A549 (cell line): ENCODE data around the gene COX4I2. TPM values are rescaled to one million over a fixed set of nuclear protein-coding genes. Genes with fewer than 3 reads are reported as not detected.

Experiments
- ATAC-seq, 2 experiments: fragments of 200-7000 bp in 1 of 2; fragments of >200 bp in 1 of 2; cut with Nextera tagmentation in 1 of 2; cut with Tn5 transposase in 1 of 2; 3 replicates each; pipeline versions ENCODE4 v1.8.0 to v1.9.1; 2018 to 2020; ENCODE audit warnings: mild to moderate bottlenecking in 1 of 2, moderate library complexity in 1 of 2
- CTCF ChIA-PET: fragments of 300-600 bp; sonication (Branson Sonifier 250); formaldehyde crosslinking; extraction: SDS; loops from one replicate; lab custom pipeline; 2021; ENCODE audit warnings: antibody characterized with exemption, inconsistent platforms; lab: Yijun Ruan, JAX
- POLR2A ChIA-PET: fragments of 350-600 bp; formaldehyde crosslinking; extraction: SDS; loops from one replicate; lab custom pipeline; 2021; ENCODE audit warnings: antibody characterized with exemption, inconsistent platforms; lab: Yijun Ruan, JAX
- DNase-seq, 2 experiments: peaks; one replicate each; pipeline versions ENCODE4 v3.0.0 to v3.0.0-alpha.2; 2011 to 2016; ENCODE audit warnings: low read depth in 1 of 2, low spot score in 1 of 2
- FAIRE-seq: peaks from 2 replicates; lab custom pipeline; 2011; peaks lifted over from hg19 to GRCh38; lab: Jason Lieb, UNC
- H3K27ac ChIP-seq, 2 experiments: fragments of >200 bp; sonication (Bioruptor Twin); formaldehyde crosslinking; 3 replicates each; pipeline ENCODE4 v1.5.1; 2016 to 2017
- H3K4me1 ChIP-seq: fragments of >200 bp; sonication (Bioruptor Twin); formaldehyde crosslinking; 3 replicates; pipeline ENCODE4 v1.6.1; 2016
- H3K4me2 ChIP-seq: fragments of >200 bp; sonication (Bioruptor Twin); formaldehyde crosslinking; 3 replicates; pipeline ENCODE4 v1.6.1; 2016
- H3K4me3 ChIP-seq: fragments of >200 bp; sonication (Bioruptor Twin); formaldehyde crosslinking; 3 replicates; pipeline ENCODE4 v1.5.1; 2016
- H3K9me3 ChIP-seq: fragments of >200 bp; sonication (Bioruptor Twin); formaldehyde crosslinking; 3 replicates; pipeline ENCODE4 v1.6.1; 2016
- BCL3 ChIP-seq: fragments of >200 bp; sonication (Bioruptor Twin); formaldehyde crosslinking; IDR thresholded peaks from 3 replicates; pipeline ENCODE4 v1.6.1; 2016
- CTCF ChIP-seq: fragments of >200 bp; sonication (Bioruptor Twin); formaldehyde crosslinking; IDR thresholded peaks from 3 replicates; pipeline ENCODE4 v1.5.1; 2016
- ESRRA ChIP-seq: fragments of 150-350 bp; IDR thresholded peaks from 2 replicates; pipeline ENCODE4 v1.6.1; 2014; ENCODE audit warnings: mild to moderate bottlenecking, low read length, borderline replicate concordance
- FOSB ChIP-seq: fragments of 250-450 bp; sonication (Bioruptor Pico); IDR thresholded peaks from 2 replicates; pipeline ENCODE4 v1.5.0; 2020; ENCODE audit warnings: mild to moderate bottlenecking, moderate library complexity
- FOXS1 ChIP-seq: fragments of 250-450 bp; sonication (Bioruptor Pico); IDR thresholded peaks from 2 replicates; pipeline ENCODE4 v1.5.0; 2020; ENCODE audit warnings: mild to moderate bottlenecking, moderate library complexity
- HDAC2 ChIP-seq: fragments of 200-600 bp; sonication (generic); IDR thresholded peaks from 2 replicates; pipeline ENCODE4 v1.6.1; 2016
- JUN ChIP-seq, 2 experiments: fragments of >200 bp; sonication (Bioruptor Twin); formaldehyde crosslinking; IDR thresholded peaks; 2 replicates in 1 of 2; 3 replicates in 1 of 2; pipeline ENCODE4 v1.6.1; 2016 to 2017
- KDM1A ChIP-seq: fragments of 200-600 bp; sonication (generic); IDR thresholded peaks from 2 replicates; pipeline ENCODE4 v1.6.1; 2016; ENCODE audit warnings: low read depth, mild to moderate bottlenecking
- MAX ChIP-seq: IDR thresholded peaks from 2 replicates; pipeline ENCODE4 v1.6.1; 2012
- MYC ChIP-seq: IDR thresholded peaks from 2 replicates; pipeline ENCODE4 v1.6.1; 2012; ENCODE audit warnings: mild to moderate bottlenecking, inconsistent platforms, low read length, improper control_type of control experiment, borderline replicate concordance
- POLR2A ChIP-seq: IDR thresholded peaks from 2 replicates; pipeline ENCODE4 v1.6.1; 2012; ENCODE audit warnings: mild to moderate bottlenecking, low read length
- RAD21 ChIP-seq, 2 experiments: fragments of >200 bp in 1 of 2; sonication (Bioruptor Twin) in 1 of 2; formaldehyde crosslinking in 1 of 2; IDR thresholded peaks in 1 of 2; conservative IDR thresholded peaks in 1 of 2; 2 replicates in 1 of 2; 3 replicates in 1 of 2; pipeline ENCODE4 v1.6.1; 2012 to 2018; ENCODE audit warnings: inconsistent platforms in 1 of 2
- RFX5 ChIP-seq: fragments of 450-650 bp; IDR thresholded peaks from 2 replicates; pipeline ENCODE4 v1.7.1; 2014; ENCODE audit warnings: antibody characterized with exemption, mild to moderate bottlenecking, moderate library complexity
- RNF2 ChIP-seq: fragments of 200-600 bp; sonication (generic); IDR thresholded peaks from 2 replicates; pipeline ENCODE4 v1.6.1; 2016; ENCODE audit warnings: low read depth, mild to moderate bottlenecking, antibody characterized with exemption, moderate library complexity, borderline replicate concordance
- TP53 ChIP-seq: fragments of 250-450 bp; sonication (Bioruptor Pico); IDR thresholded peaks from 2 replicates; pipeline ENCODE4 v1.5.0; 2021; ENCODE audit warnings: mild to moderate bottlenecking, moderate library complexity
- ZFP36 ChIP-seq: fragments of 450-650 bp; IDR thresholded peaks from 2 replicates; pipeline ENCODE4 v1.6.1; 2014; ENCODE audit warnings: borderline replicate concordance; ENCODE audit not compliant: partially characterized antibody
- ZNF302 ChIP-seq: fragments of 250-450 bp; sonication (Bioruptor Pico); IDR thresholded peaks from 2 replicates; pipeline ENCODE4 v1.9.0; 2021; ENCODE audit warnings: inconsistent platforms, mild to moderate bottlenecking, moderate library complexity
- ZSCAN20 ChIP-seq: fragments of 250-450 bp; sonication (Bioruptor Pico); IDR thresholded peaks from 2 replicates; pipeline ENCODE4 v1.8.0; 2022; ENCODE audit warnings: mild to moderate bottlenecking, moderate library complexity
- WGBS: methylation state at CpG from one replicate; pipeline ENCODE4 v1.1.6; 2017; ENCODE audit errors: missing lambda C conversion rate; 5-methylcytosine and 5-hydroxymethylcytosine counted together
- polyA plus RNA-seq, 4 experiments: library from polyadenylated mRNA; depleted of rRNA in 3 of 4; stranded (reverse); fragments of >200 nt; fragmentation: RNase III in 1 of 4; extraction: RNeasy Plus Mini Kit Qiagen cat#74134 plus additional on column Dnase treatment in 1 of 4; gene quantifications; 2 replicates in 3 of 4; 3 replicates in 1 of 4; pipeline ENCODE4 v1.2.3, GENCODE V29; 2011 to 2017
- TF ChIP-seq, protein P1 (sequence below): fragments of 250-450 bp; sonication (Bioruptor Pico); IDR thresholded peaks from 2 replicates; pipeline ENCODE4 v1.5.0; 2021; ENCODE audit warnings: mild to moderate bottlenecking, moderate library complexity, borderline replicate concordance

Gene COX4I2
- polyA plus RNA-seq, 2 of the 4 experiments (the other 2 are of a cell fraction): not detected

- Histone ChIP-seq H3K27ac (peak overlapping the region; percentile 84), H3K4me1 (peaks cover 77% of the 10 kb centered on the region), H3K4me2 (peak overlapping the region; percentile 73), H3K9me3 (no peaks in the 10 kb centered on the region), H3K4me3 (no peak overlapping the region)
- no peak for DNase-seq
- ATAC-seq: no peak
- ChIA-PET CTCF (interaction anchor here (0.7 to 16.4 kb wide), 12 partner anchors 13 to 75 kb away, joined by 3 to 489 read pairs (median 6); partner anchors contain the start of gene BCL2L1), POLR2A (interaction anchor here (1.7 to 2.2 kb wide), 2 partner anchors 56 to 60 kb away, joined by 9 to 16 read pairs; partner anchors contain the start of gene BCL2L1)
- WGBS: 74% methylated on average over 2 of the region's 2 CpGs
- no peak for FAIRE-seq
- TF ChIP-seq POLR2A (no peak), ESRRA (no peak), FOXS1 (CRISPR knock-in tag) (no peak), CTCF (no peak), ZNF302 (CRISPR knock-in tag) (no peak), RNF2 (no peak)
Measured at GRCh38 chr20:31663524-31663837, 25.8 kb downstream of the COX4I2 start.

DNA sequence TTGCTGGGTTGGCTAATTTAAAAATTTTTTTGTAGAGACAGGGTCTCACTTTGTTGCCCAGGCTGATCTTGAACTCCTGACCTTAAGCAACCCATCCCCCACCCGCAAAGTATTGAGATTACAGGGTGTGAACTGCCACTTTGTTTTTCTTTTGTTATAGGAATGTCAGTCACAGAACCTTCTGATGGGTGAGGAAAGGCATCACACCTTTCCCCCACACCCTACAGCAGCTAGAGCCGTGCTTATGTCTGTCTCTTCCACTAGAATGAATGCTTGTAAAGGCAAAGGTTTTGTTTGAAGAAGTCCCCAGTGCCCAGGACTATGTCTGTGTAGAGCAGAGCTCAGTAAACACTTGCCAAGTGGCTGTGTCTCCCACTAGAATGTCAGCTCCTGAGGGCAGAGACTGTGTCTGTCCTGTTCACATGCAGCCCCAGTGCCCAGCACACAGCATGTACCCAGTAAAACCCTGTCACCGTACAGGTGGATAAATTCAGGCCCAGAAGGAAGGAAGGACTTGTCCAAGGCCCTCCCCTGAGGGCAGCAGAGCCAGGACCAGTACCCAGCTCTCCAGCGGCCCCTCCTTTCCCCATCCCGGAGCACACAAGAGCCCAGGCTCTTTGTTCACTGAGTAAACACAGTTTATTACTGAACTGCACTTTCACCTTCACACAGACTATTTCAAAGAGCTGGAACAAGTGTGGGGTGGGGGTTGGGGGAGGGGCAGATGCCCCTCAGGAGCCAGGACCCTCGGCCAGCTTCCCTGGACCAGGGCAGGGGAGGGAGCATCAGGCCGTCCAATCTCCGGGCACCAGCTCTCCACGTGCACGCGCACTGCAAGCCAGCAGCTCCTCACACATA is 26.4 kb downstream of the COX4I2 start:
- Histone ChIP-seq H3K4me3 (peak overlapping the region; percentile 6; the same call in 1 of the 3 replicates), H3K27ac (peak overlapping the region; percentile 84), H3K9me3 (no peaks in the 10 kb centered on the region)
- ATAC-seq: peak; percentile 4 to 17; a peak in 4 of 6 replicates
- CTCF ChIA-PET: interaction anchor here (0.7 to 16.4 kb wide), 16 partner anchors 13 to 103 kb away, joined by 3 to 489 read pairs (median 5); partner anchors contain the start of gene BCL2L1
- no peak for TF ChIP-seq FOSB (CRISPR knock-in tag)
- TF ChIP-seq RFX5: no peak
- peak in 1 of 2 experiments; percentile 22; a peak in 3 of 5 replicates for TF ChIP-seq JUN (IDR thresholded peaks at IDR 0.05)
- peak; percentile 13; the same call in 1 of the 2 replicates for TF ChIP-seq MAX
- no peak for TF ChIP-seq KDM1A
- TF ChIP-seq MYC: no peak
- TF ChIP-seq, all 56 proteins: peak for 2
- 27% methylated on average over 11 of the region's 11 CpGs for WGBS
- H3K4me1 ChIP-seq: peaks cover 81% of the 10 kb centered on the region
- DNase-seq (peak in 1 of 2 experiments; percentile 53), FAIRE-seq (no peak)
- peak overlapping the region; percentile 73 for H3K4me2 ChIP-seq
- POLR2A ChIA-PET: interaction anchor here (0.7 to 2.2 kb wide), 6 partner anchors 28 to 91 kb away, joined by 3 to 16 read pairs (median 6); partner anchors contain the start of gene BCL2L1

GRCh38 chr20:31664696-31665354 is 27.1 kb downstream of the COX4I2 start:
- no peak for DNase-seq
- POLR2A ChIA-PET: interaction anchor here (0.8 to 2.2 kb wide), 6 partner anchors 10 to 92 kb away, joined by 3 to 16 read pairs (median 4); partner anchors contain the start of gene BCL2L1
- Histone ChIP-seq H3K9me3 (no peaks in the 10 kb centered on the region), H3K4me3 (peak overlapping the region; percentile 6; the same call in 1 of the 3 replicates), H3K4me2 (peak overlapping the region; percentile 73), H3K27ac (peak overlapping the region; percentile 84), H3K4me1 (peaks cover 85% of the 10 kb centered on the region)
- TF ChIP-seq JUN (IDR thresholded peaks at IDR 0.05) (peak in 1 of 2 experiments; percentile 12; a peak in 2 of 5 replicates), ZSCAN20 (CRISPR knock-in tag) (no peak)
- ATAC-seq: peak; percentile 19 to 43; a peak in 4 of 6 replicates
- CTCF ChIA-PET: interaction anchor here (1.2 to 16.4 kb wide), 15 partner anchors 12 to 104 kb away, joined by 3 to 489 read pairs (median 5); partner anchors contain the start of gene BCL2L1
- WGBS: 34% methylated on average over 2 of the region's 2 CpGs
- FAIRE-seq: no peak

DNA sequence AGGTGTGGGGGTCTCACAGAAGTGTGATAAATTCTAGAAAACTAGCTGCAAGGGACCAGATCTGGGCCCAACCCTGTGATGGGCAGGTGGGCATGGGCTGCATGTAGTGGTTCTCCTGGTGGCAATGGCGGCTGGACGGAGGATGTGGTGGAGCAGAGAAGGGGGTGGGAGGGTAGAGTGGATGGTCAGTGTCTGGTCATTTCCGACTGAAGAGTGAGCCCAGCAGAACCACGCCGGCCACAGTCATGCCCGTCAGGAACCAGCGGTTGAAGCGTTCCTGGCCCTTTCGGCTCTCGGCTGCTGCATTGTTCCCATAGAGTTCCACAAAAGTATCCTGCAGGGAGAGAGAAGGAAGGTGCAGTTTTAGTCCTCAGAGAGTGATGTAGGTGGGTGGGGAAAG is 28.0 kb downstream of the COX4I2 start:
- Histone ChIP-seq H3K4me1 (peaks cover 89% of the 10 kb centered on the region), H3K4me2 (peak overlapping the region; percentile 73; the same call in 2 of the 3 replicates), H3K27ac (peak overlapping the region; percentile 84), H3K9me3 (no peaks in the 10 kb centered on the region), H3K4me3 (no peak overlapping the region)
- ChIA-PET CTCF (interaction anchor here (1.2 to 16.4 kb wide), 6 partner anchors 11 to 105 kb away, joined by 3 to 489 read pairs (median 6); partner anchors contain the start of gene BCL2L1), POLR2A (interaction anchor here (1.3 kb wide), 1 partner anchor 9 kb away, joined by 5 read pairs; no protein-coding TSS in a partner anchor)
- FAIRE-seq: no peak
- no peak for DNase-seq
- 96% methylated on average over 10 of the region's 10 CpGs for WGBS
- no peak for ATAC-seq
- TF ChIP-seq BCL3 (no peak), RAD21 (conservative IDR thresholded peaks at IDR 0.05 in 1 of 2, IDR thresholded peaks at IDR 0.05 in 1 of 2) (no peak), HDAC2 (no peak), ZFP36 (no peak), TP53 (no peak)
- TF ChIP-seq, protein P1, sequence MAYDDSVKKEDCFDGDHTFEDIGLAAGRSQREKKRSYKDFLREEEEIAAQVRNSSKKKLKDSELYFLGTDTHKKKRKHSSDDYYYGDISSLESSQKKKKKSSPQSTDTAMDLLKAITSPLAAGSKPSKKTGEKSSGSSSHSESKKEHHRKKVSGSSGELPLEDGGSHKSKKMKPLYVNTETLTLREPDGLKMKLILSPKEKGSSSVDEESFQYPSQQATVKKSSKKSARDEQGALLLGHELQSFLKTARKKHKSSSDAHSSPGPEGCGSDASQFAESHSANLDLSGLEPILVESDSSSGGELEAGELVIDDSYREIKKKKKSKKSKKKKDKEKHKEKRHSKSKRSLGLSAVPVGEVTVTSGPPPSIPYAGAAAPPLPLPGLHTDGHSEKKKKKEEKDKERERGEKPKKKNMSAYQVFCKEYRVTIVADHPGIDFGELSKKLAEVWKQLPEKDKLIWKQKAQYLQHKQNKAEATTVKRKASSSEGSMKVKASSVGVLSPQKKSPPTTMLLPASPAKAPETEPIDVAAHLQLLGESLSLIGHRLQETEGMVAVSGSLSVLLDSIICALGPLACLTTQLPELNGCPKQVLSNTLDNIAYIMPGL (CRISPR knock-in tag): no peak
